NCI-H1105 treated with DMSO at 0.1 percent for 48 hours (cell line): ENCODE results near the gene C10orf71.

Experiments used
- DNase-seq: peaks from one replicate; lab custom pipeline; 2025; lab: John Stamatoyannopoulos, UW

Gene C10orf71

DNA sequence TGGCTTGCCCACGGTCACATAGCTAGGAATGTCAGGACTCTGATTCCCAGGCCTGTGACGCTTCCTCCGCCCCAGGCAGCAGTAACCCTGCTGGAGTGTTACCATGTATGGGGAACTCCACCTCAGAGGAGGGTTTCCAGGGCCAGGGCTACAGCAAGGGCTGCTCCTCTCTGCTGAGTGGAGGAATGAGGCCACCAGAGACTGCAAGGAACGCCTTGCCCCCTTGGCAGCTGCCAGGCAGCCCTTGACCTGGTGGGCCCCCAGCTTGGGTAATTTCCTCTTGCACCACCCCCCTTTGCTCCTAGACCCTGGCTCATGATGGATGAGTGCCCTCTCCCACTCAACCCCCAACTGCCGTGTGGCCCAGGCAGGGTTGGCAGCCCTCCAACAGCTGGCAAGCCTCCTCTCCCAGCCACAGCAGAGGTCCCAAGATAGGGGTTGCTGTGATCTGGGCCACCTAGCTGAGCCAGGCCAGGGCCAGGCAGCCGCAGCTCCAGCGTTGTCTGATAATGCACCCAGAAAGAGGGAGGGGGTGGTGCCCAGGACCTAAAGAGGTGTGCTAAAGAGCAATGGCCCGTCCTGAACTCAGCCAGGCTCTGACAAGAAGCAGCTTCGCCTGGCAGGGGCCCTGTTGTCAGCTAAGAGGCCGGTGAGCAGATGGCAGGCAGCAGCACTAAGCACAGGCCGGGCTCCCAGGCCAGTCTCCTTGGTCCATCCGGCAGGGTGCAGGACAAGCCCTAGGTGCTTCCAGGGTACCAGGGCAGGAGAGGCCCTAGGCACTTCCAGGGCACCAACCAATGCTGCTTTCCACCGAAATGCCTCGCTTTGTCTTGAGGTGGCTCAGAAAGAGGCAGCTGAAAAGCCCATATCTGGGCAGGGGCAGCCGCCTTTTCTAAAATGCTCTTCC lies 61.6 kb downstream of the C10orf71 start:
- peak; percentile 18 for DNase-seq

DNA sequence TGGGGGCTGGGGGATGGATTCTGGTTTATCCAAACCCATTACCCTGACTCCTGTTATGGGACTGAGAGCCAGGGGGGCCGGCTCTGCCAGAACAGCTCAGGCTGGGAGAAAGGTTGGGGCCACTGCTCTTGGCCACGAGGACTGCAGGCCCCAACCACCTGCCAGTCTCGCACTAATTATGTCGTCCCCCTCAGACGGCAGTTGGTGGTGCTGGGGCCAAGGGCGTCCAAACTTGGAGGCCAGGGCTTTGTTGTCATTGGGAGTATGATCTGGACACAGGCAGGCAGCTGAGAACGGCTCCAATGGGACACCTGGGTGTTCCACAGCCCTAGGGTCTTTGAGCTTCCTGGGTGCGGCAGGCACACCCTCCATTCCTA lies 62.2 kb downstream of the C10orf71 start:
- DNase-seq = no peak

DNA sequence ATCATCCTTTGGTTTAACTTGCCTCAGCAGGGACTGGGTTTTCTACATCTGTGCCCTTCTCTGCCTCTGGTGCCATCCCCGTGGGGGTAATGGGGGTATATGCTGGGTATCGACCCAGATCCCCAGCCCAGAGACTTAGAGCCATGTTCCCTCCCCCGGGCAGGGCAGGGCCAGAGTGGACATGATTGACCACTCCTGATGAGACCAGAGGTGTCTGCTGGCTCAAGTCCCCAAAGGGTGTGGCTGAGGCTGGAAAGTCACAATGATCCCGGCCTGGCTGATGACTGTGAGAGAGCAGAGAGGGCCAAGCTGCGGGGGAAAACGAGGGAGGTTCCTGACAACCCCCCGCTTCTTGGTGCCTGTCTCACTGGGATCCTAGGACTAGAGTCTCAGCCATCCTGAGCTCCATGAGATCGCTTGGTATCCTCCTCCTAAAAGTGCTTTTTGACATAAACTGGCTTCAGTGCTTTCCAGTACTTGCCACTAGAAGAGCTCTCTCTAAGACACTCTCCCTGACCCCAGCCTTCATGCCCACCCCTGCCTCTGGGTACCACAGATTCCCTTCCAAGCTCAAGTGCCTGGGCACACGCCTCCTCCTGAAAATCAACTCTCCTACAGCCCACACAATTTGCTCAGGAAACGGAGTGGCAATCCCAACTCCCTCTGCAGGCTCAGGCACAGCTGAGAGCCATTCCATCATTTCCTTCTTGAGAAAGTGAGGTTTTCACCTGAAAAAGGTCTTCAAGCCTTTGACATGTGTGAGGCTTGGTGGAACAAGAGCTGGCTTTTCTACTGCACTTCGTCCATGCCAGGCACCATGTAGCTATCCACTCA lies 63.0 kb downstream of the C10orf71 start:
- no peak for DNase-seq

DNA sequence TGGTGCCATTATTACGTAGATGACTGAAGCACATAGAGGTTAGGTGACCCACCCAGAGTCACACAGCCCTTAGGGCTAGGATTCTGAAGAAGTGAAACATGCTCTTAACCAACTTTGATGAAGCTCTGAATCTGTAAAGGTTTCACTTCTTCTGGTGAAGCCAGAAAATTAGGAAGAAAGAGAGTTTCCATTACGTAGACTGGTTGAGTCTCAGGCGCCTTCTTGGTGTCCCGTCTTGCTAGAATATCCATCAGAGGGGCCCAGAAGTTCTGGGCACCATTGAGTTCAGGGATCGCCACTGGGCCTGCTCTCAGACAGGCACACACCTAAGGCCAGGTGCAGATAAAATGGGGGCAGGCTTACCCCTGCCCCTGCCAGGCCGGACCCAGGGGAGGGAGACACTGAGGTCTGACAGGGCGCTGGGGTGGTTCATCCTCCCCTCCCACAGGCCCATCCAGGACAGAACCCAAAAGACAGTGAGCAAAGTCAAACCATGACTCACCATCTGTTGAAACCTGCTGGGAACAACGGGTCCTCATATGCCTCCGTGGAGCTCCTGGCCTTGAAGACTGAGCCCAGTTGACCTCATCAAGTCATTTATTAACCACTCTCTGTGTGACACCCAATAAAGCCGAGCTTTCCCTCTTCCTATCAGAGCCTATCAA lies 63.8 kb downstream of the C10orf71 start:
- no peak for DNase-seq

GRCh38 chr10:49363309-49364031 lies 64.5 kb downstream of the C10orf71 start:
- no peak for DNase-seq

DNA sequence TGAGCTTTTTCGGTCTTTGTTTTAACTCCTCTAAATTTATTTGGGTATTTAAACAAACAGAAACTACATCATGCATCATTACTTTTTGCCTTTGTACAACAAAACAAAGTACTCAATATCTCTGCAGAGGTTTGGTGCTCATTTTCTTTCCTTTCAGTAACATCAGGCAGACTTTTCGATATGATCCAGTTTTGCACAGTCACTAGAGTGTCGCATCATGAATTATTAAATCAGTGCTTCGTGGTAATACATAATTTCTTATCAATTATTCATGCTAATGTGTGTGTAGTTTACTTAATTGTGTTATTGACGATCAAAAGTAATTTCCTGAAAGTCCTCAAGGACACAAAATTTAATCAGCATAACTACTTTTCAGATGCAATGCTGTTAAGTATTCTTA lies 65.1 kb downstream of the C10orf71 start:
- DNase-seq = no peak

DNA sequence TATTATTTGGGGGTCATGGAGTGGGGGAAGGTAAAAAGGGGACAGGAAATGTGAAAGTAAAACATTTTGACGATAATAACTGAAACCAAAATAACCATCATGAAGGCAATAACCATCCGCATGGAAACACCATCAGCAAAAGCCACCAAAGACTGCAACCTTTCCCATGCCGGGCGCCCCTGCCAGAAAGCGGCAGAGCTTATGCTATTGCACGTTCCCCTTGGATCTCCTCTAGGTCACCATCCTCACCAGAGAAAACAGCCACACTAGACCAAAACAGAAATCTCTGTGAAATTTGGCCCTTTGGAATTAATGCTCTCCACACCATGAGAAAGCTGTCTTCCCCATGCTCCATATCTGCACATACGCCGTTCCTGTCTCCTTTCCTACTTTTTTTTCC lies 65.8 kb downstream of the C10orf71 start:
- DNase-seq = no peak

GRCh38 chr10:49365275-49365674 lies 66.3 kb downstream of the C10orf71 start:
- DNase-seq = no peak

DNA sequence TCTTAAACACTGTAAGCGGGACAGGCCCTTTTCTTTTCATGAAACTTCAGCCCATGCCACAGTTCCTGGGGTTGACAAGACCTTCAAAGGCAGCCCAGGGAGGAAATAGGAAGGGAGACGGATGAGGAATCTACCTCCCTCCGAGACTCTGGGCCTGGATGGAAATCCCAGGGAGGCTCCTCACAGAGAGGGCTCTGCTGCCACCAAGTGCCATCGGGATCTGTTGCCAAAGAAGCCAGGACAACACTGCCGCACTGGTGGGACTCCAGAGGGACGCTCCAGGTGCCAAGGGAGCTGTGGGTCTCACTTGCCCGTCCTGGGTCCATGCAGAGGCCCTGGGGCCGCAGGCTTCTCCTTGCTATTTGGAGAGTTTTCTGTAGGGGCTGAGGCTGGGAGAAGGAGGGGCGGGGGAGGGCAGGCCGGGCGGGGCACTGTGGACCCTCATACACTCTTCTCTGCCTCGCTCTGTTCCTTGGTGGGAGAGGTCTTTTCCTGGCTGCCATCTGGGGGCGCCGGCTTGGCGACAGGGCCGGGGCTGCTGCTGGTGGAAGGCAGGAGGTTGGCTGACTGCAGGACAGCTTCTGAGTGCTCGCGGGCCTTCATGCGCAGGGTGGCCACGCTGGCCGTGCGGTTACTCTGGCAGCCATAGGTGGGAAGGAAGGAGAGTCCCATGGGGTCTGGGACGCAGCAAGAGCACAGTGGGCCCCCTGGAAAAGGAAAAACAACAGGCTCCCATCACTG lies 66.9 kb downstream of the C10orf71 start:
- no peak for DNase-seq

DNA sequence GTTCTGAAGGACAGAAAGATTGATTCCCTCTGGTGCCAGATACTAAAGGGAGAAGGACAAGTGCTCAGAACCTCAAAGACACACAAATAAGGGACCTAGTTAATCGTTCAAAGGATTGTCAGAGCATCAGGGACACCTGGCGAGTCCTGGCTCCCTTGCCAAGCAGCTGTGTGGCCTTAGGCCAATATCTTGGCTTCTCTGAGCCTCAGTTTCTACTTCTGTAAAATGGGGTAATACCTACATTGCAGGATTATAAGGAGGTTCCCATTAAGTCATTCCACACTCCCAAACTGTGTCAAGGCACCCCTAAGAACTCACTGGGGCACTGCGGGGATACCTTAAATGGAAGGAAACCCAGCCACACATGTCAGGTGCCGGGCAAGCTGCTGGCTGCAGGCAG lies 67.5 kb downstream of the C10orf71 start:
- no peak for DNase-seq

- DNase-seq = no peak
Measured at GRCh38 chr10:49367600-49367999, 68.6 kb downstream of the C10orf71 start.

GRCh38 chr10:49368256-49368655 lies 69.3 kb downstream of the C10orf71 start:
- DNase-seq = no peak

GRCh38 chr10:49369216-49370162 lies 70.5 kb downstream of the C10orf71 start:
- DNase-seq = no peak

- no peak for DNase-seq
Measured at GRCh38 chr10:49370326-49371100, 71.5 kb downstream of the C10orf71 start.

DNA sequence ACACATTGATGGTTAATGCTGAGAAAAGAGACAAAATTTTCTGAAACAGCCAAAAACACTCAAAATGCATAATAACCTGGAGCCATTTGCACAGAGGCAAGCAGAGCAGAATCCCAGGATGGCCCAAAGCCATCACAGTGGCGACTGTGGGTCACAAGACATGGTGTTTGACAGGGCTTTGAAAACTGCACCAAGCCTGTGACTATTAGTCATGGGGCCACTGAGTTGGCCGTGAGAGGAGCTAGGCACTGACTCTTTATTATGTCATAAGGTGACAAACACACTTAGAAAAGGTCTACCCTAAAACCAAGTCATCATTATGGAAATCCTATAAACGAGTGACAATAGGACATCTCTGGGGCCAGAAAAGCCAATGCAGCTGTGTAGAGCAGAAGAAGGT lies 73.0 kb downstream of the C10orf71 start:
- DNase-seq = no peak

DNA sequence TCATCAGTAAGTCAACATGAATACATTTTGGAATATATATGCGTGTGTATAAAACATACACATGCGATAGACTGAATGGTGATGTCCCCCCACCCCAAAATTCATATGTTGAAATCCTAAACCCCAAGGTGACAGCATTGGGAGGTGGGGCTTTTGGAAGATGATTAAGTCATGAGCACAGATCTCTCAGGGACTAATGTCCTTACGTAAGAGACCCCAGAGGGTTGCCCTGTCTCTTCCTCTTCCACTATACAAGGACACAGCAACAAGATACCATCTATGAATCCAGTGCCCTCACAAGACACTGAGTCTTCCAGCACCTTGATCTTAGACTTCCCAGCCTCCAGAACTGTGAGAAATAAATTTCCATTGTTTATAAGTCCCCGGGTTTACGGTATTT lies 74.4 kb downstream of the C10orf71 start:
- no peak for DNase-seq

- DNase-seq = no peak
Measured at GRCh38 chr10:49374740-49375139, 75.8 kb downstream of the C10orf71 start.

DNA sequence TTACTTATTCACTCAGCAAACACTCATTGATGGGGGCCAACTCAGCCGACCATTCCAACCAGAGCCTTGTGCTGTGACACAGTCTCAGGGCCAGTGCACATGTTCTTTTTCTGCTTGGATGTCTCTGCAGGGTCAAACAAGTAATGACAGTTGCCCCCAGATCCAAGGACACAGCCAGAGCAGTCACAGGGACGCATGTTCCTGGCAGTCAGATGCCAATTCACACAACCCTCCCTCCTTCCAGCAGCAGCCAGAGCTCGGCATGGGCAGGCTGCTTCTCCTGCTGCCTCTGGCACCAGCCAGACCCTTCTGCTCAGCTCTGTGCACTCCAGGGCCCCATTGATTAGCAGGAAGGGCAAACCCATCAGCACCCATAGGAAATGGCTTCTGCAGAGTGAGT lies 76.6 kb downstream of the C10orf71 start:
- no peak for DNase-seq
